CD4-positive, alpha-beta T cell (primary cell): ENCODE measurements around the gene PPP2R5D. TPM values are rescaled to one million over a fixed set of nuclear protein-coding genes. Genes with fewer than 3 reads are reported as not detected.

Source experiments
- ATAC-seq: fragments of 200-7000 bp; cut with Tn5 transposase; one replicate; pipeline ENCODE4 v1.10.0; 2022; ENCODE audit warnings: mild to moderate bottlenecking; ENCODE audit not compliant: poor library complexity
- CTCF ChIA-PET: fragments of 350-600 bp; sonication (Branson Sonifier 250); formaldehyde crosslinking; loops from one replicate; lab custom pipeline; 2021; ENCODE audit warnings: antibody characterized with exemption, inconsistent platforms; lab: Charles Lee
- POLR2A ChIA-PET: fragments of 350-600 bp; sonication (Branson Sonifier 250); formaldehyde crosslinking; loops from one replicate; lab custom pipeline; 2021; ENCODE audit warnings: antibody characterized with exemption, inconsistent platforms; lab: Charles Lee
- DNase-seq, 14 experiments: peaks; one replicate each; pipeline ENCODE4 v3.0.0-alpha.2; 2013 to 2020; ENCODE audit warnings: mixed read lengths in 2 of 14
- H3K27ac ChIP-seq, 2 donors: one replicate each; pipeline versions ENCODE4 v1.5.1 to v1.7.0; 2013; ENCODE audit warnings: low read length in 2 of 2, low read depth in 1 of 2, mild to moderate bottlenecking in 1 of 2
- H3K27me3 ChIP-seq, 2 experiments: 1 replicate in 1 of 2; 2 replicates in 1 of 2; pipeline versions ENCODE4 v1.6.1 to v1.7.0; 2013; ENCODE audit warnings: low read length in 2 of 2, control low read depth in 1 of 2, mild to moderate bottlenecking in 1 of 2, moderate library complexity in 1 of 2; ENCODE audit not compliant: insufficient read depth in 2 of 2, control insufficient read depth in 1 of 2
- H3K36me3 ChIP-seq: one replicate; pipeline ENCODE4 v1.6.1; 2013; ENCODE audit warnings: low read length, control low read depth; ENCODE audit not compliant: insufficient read depth
- H3K4me1 ChIP-seq: one replicate; pipeline ENCODE4 v1.6.1; 2013; ENCODE audit warnings: low read length, control low read depth; ENCODE audit not compliant: insufficient read depth
- H3K4me3 ChIP-seq: one replicate; pipeline ENCODE4 v1.5.1; 2013; ENCODE audit warnings: mild to moderate bottlenecking, low read length, moderate library complexity
- H3K9me3 ChIP-seq, 2 experiments: 1 replicate in 1 of 2; 2 replicates in 1 of 2; pipeline versions ENCODE4 v1.6.1 to v1.7.0; 2013; ENCODE audit warnings: low read length in 2 of 2, mild to moderate bottlenecking in 2 of 2, control low read depth in 1 of 2, moderate library complexity in 1 of 2; ENCODE audit not compliant: control insufficient read depth in 1 of 2, insufficient read depth in 1 of 2
- H3K27ac Mint-ChIP-seq: one replicate; pipeline ENCODE4 v1.8.0; 2020; ENCODE audit warnings: mixed read lengths
- H3K27me3 Mint-ChIP-seq: one replicate; pipeline ENCODE4 v1.8.0; 2021; ENCODE audit warnings: mixed read lengths
- H3K36me3 Mint-ChIP-seq: one replicate; pipeline ENCODE4 v1.8.0; 2021; ENCODE audit warnings: low read depth, mixed read lengths
- H3K4me1 Mint-ChIP-seq: one replicate; pipeline ENCODE4 v1.8.0; 2021; ENCODE audit warnings: low read depth, mixed read lengths
- H3K4me3 Mint-ChIP-seq: one replicate; pipeline ENCODE4 v1.8.0; 2020; ENCODE audit warnings: mild to moderate bottlenecking, mixed read lengths
- H3K9me3 Mint-ChIP-seq: one replicate; pipeline ENCODE4 v1.8.0; 2020; ENCODE audit warnings: mixed read lengths
- intact Hi-C, 2 experiments: fragments of 100-400 bp; cut with DNase I in 1 of 2; cut with micrococcal nuclease in 1 of 2; formaldehyde crosslinking; loops; one replicate each; pipeline versions ENCODE4 v1.15.1 to v1.9.0; 2023 to 2025; cut with DNase I, micrococcal nuclease
- total RNA-seq, 174 experiments: library from RNA in 2 of 174; stranded (reverse) in 2 of 174; gene quantifications; one replicate each; pipeline ENCODE4 v1.2.3 and lab custom pipeline; 2021 to 2026
- TF ChIP-seq, protein P1 (sequence below): fragments of 200-600 bp; IDR thresholded peaks from one replicate; pipeline ENCODE4 v1.8.0; 2022; ENCODE audit warnings: antibody characterized with exemption, mild to moderate bottlenecking

Gene PPP2R5D
- total RNA-seq, 2 experiments from 2014 or later = 15.3 to 17.5 TPM

DNA sequence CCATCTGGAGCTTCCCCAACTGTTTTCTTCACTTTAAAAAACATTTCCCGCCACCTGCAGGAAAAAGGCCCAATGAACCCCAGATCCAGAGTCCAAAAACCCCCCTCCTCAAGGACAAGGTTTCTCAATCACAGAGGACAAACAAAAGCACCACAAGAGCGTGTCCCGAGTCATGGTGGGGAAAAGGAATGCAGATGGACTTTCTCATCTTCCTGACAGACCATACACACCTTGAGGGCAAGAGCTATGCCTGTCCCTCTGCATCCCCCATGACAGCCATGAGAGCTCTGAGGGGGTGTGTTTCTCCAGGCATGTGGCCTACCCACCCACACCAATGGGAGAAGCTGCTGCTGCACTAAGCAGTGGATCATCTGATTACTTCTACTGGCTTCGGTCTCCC lies 14.4 kb upstream of the PPP2R5D start:
- Mint-ChIP-seq H3K9me3 (no peaks in the 10 kb centered on the region), H3K4me1 (no peaks in the 10 kb centered on the region), H3K36me3 (peaks cover 23% of the 10 kb centered on the region), H3K27ac (no peak overlapping the region), H3K4me3 (no peak overlapping the region), H3K27me3 (no peaks in the 10 kb centered on the region)
- DNase-seq = no peak
- POLR2A ChIA-PET = interaction anchor here (1.4 kb wide), 2 partner anchors 9 to 40 kb away, joined by 4 to 8 read pairs; partner anchors contain the start of genes CNPY3 and PEX6
- no peak for ATAC-seq
- no peak overlapping the region for H3K27ac ChIP-seq
- no peak overlapping the region for H3K4me3 ChIP-seq
- CTCF ChIA-PET = interaction anchor here (0.6 kb wide), 1 partner anchor 239 kb away, joined by 3 read pairs; no protein-coding TSS in a partner anchor
- H3K36me3 ChIP-seq = peaks cover 41% of the 10 kb centered on the region
- TF ChIP-seq, protein P1, sequence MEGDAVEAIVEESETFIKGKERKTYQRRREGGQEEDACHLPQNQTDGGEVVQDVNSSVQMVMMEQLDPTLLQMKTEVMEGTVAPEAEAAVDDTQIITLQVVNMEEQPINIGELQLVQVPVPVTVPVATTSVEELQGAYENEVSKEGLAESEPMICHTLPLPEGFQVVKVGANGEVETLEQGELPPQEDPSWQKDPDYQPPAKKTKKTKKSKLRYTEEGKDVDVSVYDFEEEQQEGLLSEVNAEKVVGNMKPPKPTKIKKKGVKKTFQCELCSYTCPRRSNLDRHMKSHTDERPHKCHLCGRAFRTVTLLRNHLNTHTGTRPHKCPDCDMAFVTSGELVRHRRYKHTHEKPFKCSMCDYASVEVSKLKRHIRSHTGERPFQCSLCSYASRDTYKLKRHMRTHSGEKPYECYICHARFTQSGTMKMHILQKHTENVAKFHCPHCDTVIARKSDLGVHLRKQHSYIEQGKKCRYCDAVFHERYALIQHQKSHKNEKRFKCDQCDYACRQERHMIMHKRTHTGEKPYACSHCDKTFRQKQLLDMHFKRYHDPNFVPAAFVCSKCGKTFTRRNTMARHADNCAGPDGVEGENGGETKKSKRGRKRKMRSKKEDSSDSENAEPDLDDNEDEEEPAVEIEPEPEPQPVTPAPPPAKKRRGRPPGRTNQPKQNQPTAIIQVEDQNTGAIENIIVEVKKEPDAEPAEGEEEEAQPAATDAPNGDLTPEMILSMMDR = no peak
- intact Hi-C loops = loop anchor here in 1 of 2 experiments (5.0 kb wide), 1 partner anchor 172 kb away; no protein-coding TSS in a partner anchor
- H3K27me3 ChIP-seq = no peaks in the 10 kb centered on the region
- peaks cover 4% of the 10 kb centered on the region for H3K4me1 ChIP-seq
- H3K9me3 ChIP-seq = no peaks in the 10 kb centered on the region

DNA sequence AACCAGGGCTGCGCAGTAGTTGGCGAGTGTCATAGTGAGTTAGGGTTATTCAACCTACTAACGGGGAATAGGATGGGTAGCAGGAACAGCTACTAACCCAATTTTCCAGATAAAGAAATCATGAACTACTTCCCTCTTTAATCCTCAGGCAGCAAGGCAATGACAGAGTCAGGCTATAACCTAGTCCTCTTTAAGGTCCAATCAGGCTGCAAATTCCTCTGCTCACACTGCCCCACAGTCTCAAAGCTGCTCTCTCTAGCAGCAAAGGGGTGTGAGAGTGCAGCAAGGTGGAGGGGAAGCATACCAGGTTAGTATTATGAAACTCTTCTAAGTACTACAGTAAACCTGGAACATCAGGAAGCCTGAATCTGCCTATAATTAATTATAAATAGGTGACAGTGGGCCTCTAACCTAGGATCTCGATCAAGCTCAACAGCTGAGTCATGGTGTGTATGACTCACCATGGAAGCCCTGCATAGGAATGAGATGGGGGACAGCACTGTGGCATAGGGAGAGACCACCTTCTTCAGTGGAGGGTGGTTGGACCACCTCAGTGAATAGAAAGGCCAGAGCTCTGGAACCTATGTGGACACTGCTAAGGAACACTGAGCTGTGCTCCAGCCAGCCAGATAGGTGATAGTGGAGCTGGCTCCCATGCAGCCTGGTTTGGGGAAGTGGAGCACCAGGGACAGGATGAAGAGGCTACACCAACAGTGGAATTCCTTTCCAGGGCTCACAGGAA lies 13.3 kb upstream of the PPP2R5D start:
- Histone ChIP-seq H3K27ac (no peak overlapping the region), H3K9me3 (no peaks in the 10 kb centered on the region), H3K4me1 (peaks cover 8% of the 10 kb centered on the region), H3K36me3 (peaks cover 41% of the 10 kb centered on the region), H3K27me3 (no peaks in the 10 kb centered on the region), H3K4me3 (no peak overlapping the region)
- H3K27me3 Mint-ChIP-seq = no peaks in the 10 kb centered on the region
- no peak for DNase-seq
- H3K27ac Mint-ChIP-seq = no peak overlapping the region
- TF ChIP-seq, protein P1 = no peak
- H3K36me3 Mint-ChIP-seq = peaks cover 15% of the 10 kb centered on the region
- POLR2A ChIA-PET = interaction anchor here (0.5 to 2.4 kb wide), 4 partner anchors 8 to 637 kb away, joined by 3 to 8 read pairs (median 5); partner anchors contain the start of genes CNPY3, KLHDC3, MEA1 and PEX6
- intact Hi-C loops = no loop called here
- no peak for ATAC-seq
- H3K9me3 Mint-ChIP-seq = no peaks in the 10 kb centered on the region
- CTCF ChIA-PET = no interaction called here
- H3K4me3 Mint-ChIP-seq = no peak overlapping the region
- peaks cover 6% of the 10 kb centered on the region for H3K4me1 Mint-ChIP-seq

DNA sequence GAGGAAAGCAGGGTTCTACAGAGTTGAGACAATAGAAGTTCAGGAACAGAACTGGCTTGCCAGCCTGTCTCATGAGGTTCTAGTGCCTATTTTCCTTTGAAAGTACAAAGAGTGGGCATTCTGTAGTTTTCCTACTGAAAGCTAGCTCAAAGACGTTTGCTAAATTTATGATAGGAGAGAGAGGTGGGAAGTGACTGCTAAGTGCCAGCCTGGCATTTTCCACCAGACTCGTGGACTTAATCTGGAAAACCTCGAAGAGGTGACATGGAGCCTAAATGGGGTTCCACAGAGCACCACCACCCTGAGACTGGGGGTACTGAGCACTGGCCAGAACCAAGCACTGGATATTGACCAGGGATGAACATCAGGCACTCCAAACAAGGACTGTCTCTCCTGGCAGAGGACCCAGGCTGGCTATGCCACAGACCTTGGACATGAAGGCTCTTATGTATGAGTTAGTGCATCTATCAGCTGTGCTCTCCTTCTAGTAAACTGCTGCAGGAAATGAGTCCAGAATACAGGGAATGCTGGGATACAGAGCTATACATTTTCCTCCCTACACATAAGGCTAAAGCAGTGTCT lies 12.5 kb upstream of the PPP2R5D start:
- DNase-seq = no peak
- Histone ChIP-seq H3K4me3 (no peak overlapping the region), H3K27ac (no peak overlapping the region), H3K36me3 (peaks cover 34% of the 10 kb centered on the region), H3K27me3 (no peaks in the 10 kb centered on the region), H3K4me1 (peaks cover 11% of the 10 kb centered on the region), H3K9me3 (no peaks in the 10 kb centered on the region)
- ATAC-seq = no peak
- POLR2A ChIA-PET = interaction anchor here (2.4 kb wide), 1 partner anchor 42 kb away, joined by 6 read pairs; the partner anchor contains the start of genes KLHDC3 and MEA1
- H3K9me3 Mint-ChIP-seq = no peaks in the 10 kb centered on the region
- TF ChIP-seq, protein P1 = no peak
- H3K36me3 Mint-ChIP-seq = peaks cover 17% of the 10 kb centered on the region
- intact Hi-C loops = no loop called here
- H3K4me3 Mint-ChIP-seq = no peak overlapping the region
- no peaks in the 10 kb centered on the region for H3K27me3 Mint-ChIP-seq
- peaks cover 9% of the 10 kb centered on the region for H3K4me1 Mint-ChIP-seq
- H3K27ac Mint-ChIP-seq = no peak overlapping the region
- CTCF ChIA-PET = no interaction called here
